ENCODE results near the gene PHLDB3.
A peak's percentile ranks its signal among the peaks of the same experiment; 100 is the strongest.

PHLDB3 gene

GRCh38 chr19:43478323-43478722, 26.2 kb downstream of the PHLDB3 start:
- Mint-ChIP-seq H3K27ac (no peak overlapping the region), H3K9me3 (no peaks in the 10 kb centered on the region), H3K36me3 (ENCODE audit: low read depth) (peaks cover 6% of the 10 kb centered on the region), H3K4me1 (ENCODE audit: low read depth) (peaks cover 8% of the 10 kb centered on the region), H3K27me3 (ENCODE audit: low read depth) (no peaks in the 10 kb centered on the region), H3K4me3 (no peak overlapping the region)
- DNase-seq (ENCODE audit: low spot score): no peak

GRCh38 chr19:43476606-43477005, 27.9 kb downstream of the PHLDB3 start:
- H3K9me3 Mint-ChIP-seq: no peaks in the 10 kb centered on the region
- H3K4me1 Mint-ChIP-seq (ENCODE audit: low read depth): peaks cover 8% of the 10 kb centered on the region
- no peaks in the 10 kb centered on the region for H3K27me3 Mint-ChIP-seq (ENCODE audit: low read depth)
- no peak for DNase-seq (ENCODE audit: low spot score)
- H3K27ac Mint-ChIP-seq: no peak overlapping the region
- no peak overlapping the region for H3K4me3 Mint-ChIP-seq
- H3K36me3 Mint-ChIP-seq (ENCODE audit: low read depth): peaks cover 6% of the 10 kb centered on the region

GRCh38 chr19:43474986-43475705, 29.4 kb downstream of the PHLDB3 start:
- Mint-ChIP-seq H3K27me3 (ENCODE audit: low read depth) (no peaks in the 10 kb centered on the region), H3K9me3 (no peaks in the 10 kb centered on the region), H3K36me3 (ENCODE audit: low read depth) (peaks cover 6% of the 10 kb centered on the region), H3K4me3 (peak overlapping the region; percentile 77), H3K4me1 (ENCODE audit: low read depth) (peaks cover 10% of the 10 kb centered on the region), H3K27ac (peak overlapping the region; percentile 90)
- peak; percentile 92 for DNase-seq (ENCODE audit: low spot score)

- H3K27me3 Mint-ChIP-seq (ENCODE audit: low read depth): no peaks in the 10 kb centered on the region
- H3K4me3 Mint-ChIP-seq: peak overlapping the region; percentile 9
- H3K27ac Mint-ChIP-seq: no peak overlapping the region
- DNase-seq (ENCODE audit: low spot score): no peak
- H3K9me3 Mint-ChIP-seq: no peaks in the 10 kb centered on the region
- H3K4me1 Mint-ChIP-seq (ENCODE audit: low read depth): peaks cover 13% of the 10 kb centered on the region
- peaks cover 6% of the 10 kb centered on the region for H3K36me3 Mint-ChIP-seq (ENCODE audit: low read depth)
These were observed 30.1 kb downstream of the PHLDB3 start for GRCh38 chr19:43474487-43474886.

GRCh38 chr19:43471091-43471490, 33.5 kb downstream of the PHLDB3 start:
- Mint-ChIP-seq H3K27ac (no peak overlapping the region), H3K4me3 (no peak overlapping the region), H3K4me1 (ENCODE audit: low read depth) (peaks cover 32% of the 10 kb centered on the region), H3K36me3 (ENCODE audit: low read depth) (peaks cover 3% of the 10 kb centered on the region), H3K9me3 (no peaks in the 10 kb centered on the region), H3K27me3 (ENCODE audit: low read depth) (no peaks in the 10 kb centered on the region)
- no peak for DNase-seq (ENCODE audit: low spot score)

DNA sequence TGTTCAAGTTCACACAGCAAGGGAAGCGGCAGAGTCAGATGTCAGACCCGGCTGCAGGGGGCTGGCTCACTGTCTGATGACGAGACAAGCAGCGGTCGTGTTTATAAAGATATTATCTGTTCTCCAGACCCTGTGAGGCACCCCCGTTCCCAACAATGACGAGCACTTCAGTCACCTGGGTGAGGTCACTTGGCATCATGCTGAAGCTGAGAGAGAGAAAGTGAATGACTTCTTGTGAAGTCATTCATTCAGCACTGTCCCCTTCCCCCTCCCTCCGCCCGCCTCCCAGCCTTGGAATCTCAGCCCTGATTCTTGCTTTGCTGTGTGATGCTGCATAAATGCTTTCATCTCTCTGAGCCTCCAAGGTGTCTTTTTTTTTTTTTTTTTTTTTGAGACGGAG, 34.3 kb downstream of the PHLDB3 start:
- Mint-ChIP-seq H3K27ac (no peak overlapping the region), H3K36me3 (ENCODE audit: low read depth) (peaks cover under 1% of the 10 kb centered on the region), H3K4me1 (ENCODE audit: low read depth) (peaks cover 34% of the 10 kb centered on the region), H3K9me3 (no peaks in the 10 kb centered on the region), H3K27me3 (ENCODE audit: low read depth) (no peaks in the 10 kb centered on the region), H3K4me3 (peak overlapping the region; percentile 27)
- peak; percentile 37 for DNase-seq (ENCODE audit: low spot score)

GRCh38 chr19:43469160-43469480, 35.4 kb downstream of the PHLDB3 start:
- Mint-ChIP-seq H3K27ac (peak overlapping the region; percentile 21), H3K9me3 (no peaks in the 10 kb centered on the region), H3K4me1 (ENCODE audit: low read depth) (peaks cover 33% of the 10 kb centered on the region), H3K27me3 (ENCODE audit: low read depth) (no peaks in the 10 kb centered on the region), H3K4me3 (no peak overlapping the region), H3K36me3 (ENCODE audit: low read depth) (no peaks in the 10 kb centered on the region)
- DNase-seq (ENCODE audit: low spot score): no peak

DNA sequence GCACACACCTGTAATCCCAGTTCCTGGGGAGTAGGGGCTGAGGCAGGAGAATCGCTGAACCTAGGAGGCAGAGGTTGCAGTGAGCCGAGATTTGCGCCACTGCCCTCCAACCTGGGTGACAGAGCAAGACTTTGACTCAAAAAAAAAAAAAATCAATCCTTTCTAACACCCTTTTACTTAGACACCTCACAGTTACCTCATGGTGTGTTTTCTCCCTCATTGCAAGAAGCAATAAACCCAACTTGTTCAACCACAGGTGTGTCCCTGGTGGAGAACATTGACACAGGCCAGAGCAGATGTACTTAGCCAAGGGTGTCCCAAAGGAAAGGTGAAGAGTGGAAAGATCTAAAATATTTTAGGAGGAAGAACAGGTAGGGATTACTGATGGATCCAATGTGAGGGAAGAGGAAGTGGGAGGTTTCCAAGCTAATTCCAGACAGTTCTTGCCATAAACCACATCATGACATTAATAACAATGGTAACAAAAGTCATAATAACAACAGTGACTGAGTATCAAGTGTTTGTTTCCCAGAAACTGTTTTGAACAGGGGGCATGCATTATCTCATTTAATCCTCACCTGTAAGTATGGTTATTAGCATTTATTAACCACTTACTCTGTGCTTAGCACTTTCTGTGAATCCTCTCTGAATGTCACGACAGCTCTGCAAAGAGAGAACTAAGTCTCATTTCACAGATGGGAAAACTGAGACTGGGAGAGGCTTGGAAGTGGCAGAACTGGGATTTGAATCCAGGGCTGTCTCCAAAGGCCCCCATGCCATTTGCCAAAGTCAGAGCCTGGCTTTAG, 36.0 kb downstream of the PHLDB3 start:
- Mint-ChIP-seq H3K36me3 (ENCODE audit: low read depth) (no peaks in the 10 kb centered on the region), H3K27ac (peak overlapping the region; percentile 80), H3K4me3 (no peak overlapping the region), H3K4me1 (ENCODE audit: low read depth) (peaks cover 35% of the 10 kb centered on the region), H3K9me3 (no peaks in the 10 kb centered on the region), H3K27me3 (ENCODE audit: low read depth) (no peaks in the 10 kb centered on the region)
- no peak for DNase-seq (ENCODE audit: low spot score)

DNA sequence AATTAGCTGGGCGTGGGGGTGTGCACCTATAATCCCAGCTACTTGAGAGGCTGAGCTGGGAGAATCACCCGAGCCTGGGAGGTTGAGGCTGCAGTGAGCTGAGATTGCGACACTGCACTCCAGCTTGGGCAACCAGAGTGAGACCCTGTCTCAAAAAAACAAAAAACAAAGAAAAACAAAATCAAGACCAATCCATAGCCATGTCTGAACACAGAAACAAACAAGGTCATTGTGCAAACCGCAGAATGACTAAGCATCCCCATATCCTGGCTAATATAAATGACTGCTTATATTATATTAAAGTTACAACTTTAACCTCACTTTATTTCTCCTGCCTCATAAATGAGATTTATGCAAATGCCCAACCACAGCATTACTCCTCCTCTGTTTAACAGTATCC, 36.8 kb downstream of the PHLDB3 start:
- Mint-ChIP-seq H3K4me3 (no peak overlapping the region), H3K27ac (no peak overlapping the region), H3K36me3 (ENCODE audit: low read depth) (no peaks in the 10 kb centered on the region), H3K27me3 (ENCODE audit: low read depth) (no peaks in the 10 kb centered on the region), H3K4me1 (ENCODE audit: low read depth) (peaks cover 35% of the 10 kb centered on the region), H3K9me3 (no peaks in the 10 kb centered on the region)
- DNase-seq (ENCODE audit: low spot score): no peak

- no peaks in the 10 kb centered on the region for H3K9me3 Mint-ChIP-seq
- peak overlapping the region; percentile 70 for H3K27ac Mint-ChIP-seq
- H3K4me3 Mint-ChIP-seq: no peak overlapping the region
- DNase-seq (ENCODE audit: low spot score): no peak
- H3K36me3 Mint-ChIP-seq (ENCODE audit: low read depth): no peaks in the 10 kb centered on the region
- H3K27me3 Mint-ChIP-seq (ENCODE audit: low read depth): no peaks in the 10 kb centered on the region
- H3K4me1 Mint-ChIP-seq (ENCODE audit: low read depth): peaks cover 37% of the 10 kb centered on the region
These were observed 37.3 kb downstream of the PHLDB3 start for GRCh38 chr19:43467276-43467675.

DNA sequence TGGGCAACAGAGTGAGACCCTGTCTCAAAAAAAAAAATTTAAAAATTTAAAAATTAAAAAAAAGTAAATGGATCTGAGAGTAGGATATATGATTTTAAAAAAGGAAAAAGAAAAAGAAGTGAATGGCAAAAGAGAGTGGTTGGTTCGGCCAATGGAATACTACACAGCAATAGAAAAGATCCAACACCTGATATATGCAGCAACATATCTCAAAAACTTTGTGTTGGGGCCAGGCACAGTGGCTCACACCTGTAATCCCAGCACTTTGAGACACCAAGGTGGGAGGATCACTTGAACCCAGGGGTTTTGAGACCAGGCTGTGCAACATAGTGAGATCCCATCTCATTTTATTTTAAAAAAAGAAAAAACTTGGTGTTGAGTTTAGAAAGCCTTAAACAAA, 37.8 kb downstream of the PHLDB3 start:
- Mint-ChIP-seq H3K27ac (no peak overlapping the region), H3K4me3 (no peak overlapping the region), H3K9me3 (no peaks in the 10 kb centered on the region), H3K4me1 (ENCODE audit: low read depth) (peaks cover 40% of the 10 kb centered on the region), H3K36me3 (ENCODE audit: low read depth) (no peaks in the 10 kb centered on the region), H3K27me3 (ENCODE audit: low read depth) (no peaks in the 10 kb centered on the region)
- no peak for DNase-seq (ENCODE audit: low spot score)

GRCh38 chr19:43465468-43466120, 39.0 kb downstream of the PHLDB3 start, which contains the start of gene LYPD3:
Gene LYPD3, minus strand, starts transcription at chr19:43465608. Its CDS starts 37 bp downstream, at chr19:43465571.
- peak within 1 kb of the TSS; percentile 96 for H3K27ac Mint-ChIP-seq
- H3K9me3 Mint-ChIP-seq: no peaks in the 10 kb centered on the region
- H3K4me3 Mint-ChIP-seq: peak within 1 kb of the TSS; percentile 92
- peaks cover 40% of the 10 kb centered on the region for H3K4me1 Mint-ChIP-seq (ENCODE audit: low read depth)
- no peaks in the 10 kb centered on the region for H3K27me3 Mint-ChIP-seq (ENCODE audit: low read depth)
- no peaks in the 10 kb centered on the region for H3K36me3 Mint-ChIP-seq (ENCODE audit: low read depth)
- DNase-seq (ENCODE audit: low spot score): no peak

GRCh38 chr19:43464134-43464775, 40.3 kb downstream of the PHLDB3 start:
- H3K4me1 Mint-ChIP-seq (ENCODE audit: low read depth): peaks cover 33% of the 10 kb centered on the region
- no peaks in the 10 kb centered on the region for H3K36me3 Mint-ChIP-seq (ENCODE audit: low read depth)
- H3K9me3 Mint-ChIP-seq: no peaks in the 10 kb centered on the region
- no peaks in the 10 kb centered on the region for H3K27me3 Mint-ChIP-seq (ENCODE audit: low read depth)
- no peak for DNase-seq (ENCODE audit: low spot score)
- H3K4me3 Mint-ChIP-seq: peak overlapping the region; percentile 92
- peak overlapping the region; percentile 96 for H3K27ac Mint-ChIP-seq

All from T-helper 2 cell treated with Interferon-gamma antibody and Interleukin-4, amounts not matched to agents 5 μg/mL and 100 μg/mL, for 36 hours (primary cell).